Brain microvascular endothelial cell (primary cell): ENCODE measurements around the gene ZNF18.

Source experiments
- DNase-seq: peaks from one replicate; pipeline ENCODE4 v3.0.0-alpha.2; 2020
- H3K27ac ChIP-seq: fragments of 250-450 bp; sonication (Bioruptor Pico); 2 replicates; pipeline ENCODE4 v1.5.1; 2020; ENCODE audit warnings: mild to moderate bottlenecking, moderate library complexity
- H3K27me3 ChIP-seq: fragments of 250-450 bp; sonication (Bioruptor Pico); replicated peaks from 2 replicates; pipeline ENCODE4 v1.5.1; 2020; ENCODE audit warnings: mild to moderate bottlenecking
- H3K36me3 ChIP-seq: fragments of 250-450 bp; sonication (Bioruptor Pico); replicated peaks from 2 replicates; pipeline ENCODE4 v1.5.1; 2020; ENCODE audit warnings: mild to moderate bottlenecking
- H3K4me3 ChIP-seq: 2 replicates; pipeline ENCODE4 v1.5.1; 2011; ENCODE audit warnings: low read depth, mild to moderate bottlenecking, control low read depth, low read length, moderate library complexity
- CTCF ChIP-seq: IDR thresholded peaks from 2 replicates; pipeline ENCODE4 v1.5.1; 2011; ENCODE audit warnings: low read depth, mild to moderate bottlenecking, moderate library complexity, low read length, control low read depth, inconsistent platforms; ENCODE audit errors: missing control alignments
- in situ Hi-C: cut with HindIII; loops from 2 replicates; pipeline ENCODE4 v1.10.0; 2017; ENCODE audit warnings: low sequenced_read_pairs, low pct_ligation_motif_present

Gene ZNF18

GRCh38 chr17:12022310-12022709 is 25.0 kb upstream of the ZNF18 start:
- TF ChIP-seq CTCF = no peak
- no peak for DNase-seq
- no peaks in the 10 kb centered on the region for H3K27me3 ChIP-seq
- no peaks in the 10 kb centered on the region for H3K36me3 ChIP-seq
- in situ Hi-C loops = no loop called here
- H3K27ac ChIP-seq = no peak overlapping the region
- H3K4me3 ChIP-seq = no peak overlapping the region

- Histone ChIP-seq H3K36me3 (no peaks in the 10 kb centered on the region), H3K4me3 (peak overlapping the region; percentile 69), H3K27ac (no peak overlapping the region), H3K27me3 (no peaks in the 10 kb centered on the region)
- in situ Hi-C loops = no loop called here
- no peak for TF ChIP-seq CTCF
- no peak for DNase-seq
Measured at GRCh38 chr17:12021623-12022140, 24.4 kb upstream of the ZNF18 start.

GRCh38 chr17:12020642-12021622 is 23.7 kb upstream of the ZNF18 start, which contains the start of gene MAP2K4:
Gene MAP2K4, plus strand, starts transcription at chr17:12020877. Its CDS starts 10 bp downstream, at chr17:12020887.
- H3K27ac ChIP-seq = peak within 1 kb of the TSS; percentile 87

GRCh38 chr17:12007466-12007865 is 10.2 kb upstream of the ZNF18 start:
- TF ChIP-seq CTCF = no peak
- Histone ChIP-seq H3K4me3 (no peak overlapping the region), H3K27ac (no peak overlapping the region), H3K27me3 (no peaks in the 10 kb centered on the region), H3K36me3 (no peaks in the 10 kb centered on the region)
- in situ Hi-C loops = no loop called here
- DNase-seq = no peak

More at GRCh38 chr17:12020642-12021622, 23.7 kb upstream of the ZNF18 start, which contains the start of gene MAP2K4:
- Histone ChIP-seq H3K27me3 (no peaks in the 10 kb centered on the region), H3K36me3 (no peaks in the 10 kb centered on the region), H3K4me3 (peak within 1 kb of the TSS; percentile 69)
- no peak for TF ChIP-seq CTCF
- in situ Hi-C loops = no loop called here
- DNase-seq = peak; percentile 83

- in situ Hi-C loops = loop anchor here (25.0 kb wide), 1 partner anchor 1262 kb away; the partner anchor contains the start of gene TMEM220
- no peak for TF ChIP-seq CTCF
- Histone ChIP-seq H3K36me3 (no peaks in the 10 kb centered on the region), H3K27me3 (no peaks in the 10 kb centered on the region), H3K27ac (no peak overlapping the region), H3K4me3 (no peak overlapping the region)
- DNase-seq = no peak
Measured at GRCh38 chr17:11999696-12000095, 2.4 kb upstream of the ZNF18 start.
